Measurements from ENCODE around the gene DDIAS.

DDIAS gene

GRCh38 chr11:82972103-82972502 lies 70.6 kb downstream of the DDIAS start:
- DNase-seq (ENCODE audit: low read depth): no peak

GRCh38 chr11:82974135-82974534 lies 72.6 kb downstream of the DDIAS start:
- no peak for DNase-seq (ENCODE audit: low read depth)

- DNase-seq (ENCODE audit: low read depth): no peak
Measured at GRCh38 chr11:82974851-82975250, 73.3 kb downstream of the DDIAS start.

GRCh38 chr11:82975882-82976281 lies 74.3 kb downstream of the DDIAS start:
- no peak for DNase-seq (ENCODE audit: low read depth)

- no peak for DNase-seq (ENCODE audit: low read depth)
Measured at GRCh38 chr11:82976786-82977185, 75.2 kb downstream of the DDIAS start.

GRCh38 chr11:82978422-82979099 lies 77.0 kb downstream of the DDIAS start:
- DNase-seq (ENCODE audit: low read depth): no peak

GRCh38 chr11:82979824-82980223 lies 78.3 kb downstream of the DDIAS start:
- no peak for DNase-seq (ENCODE audit: low read depth)

GRCh38 chr11:82980292-82980691 lies 78.8 kb downstream of the DDIAS start:
- no peak for DNase-seq (ENCODE audit: low read depth)

GRCh38 chr11:82980947-82981346 lies 79.4 kb downstream of the DDIAS start:
- DNase-seq (ENCODE audit: low read depth): no peak

- no peak for DNase-seq (ENCODE audit: low read depth)
Measured at GRCh38 chr11:82981852-82982251, 80.3 kb downstream of the DDIAS start.

Measured in stimulated activated CD4-positive, alpha-beta T cell treated with anti-CD3 and anti-CD28 coated beads, Interleukin-2, amount 100 ng/mL, for 4 hours (primary cell).